ENCODE results near the gene EPGN.

EPGN gene, protein sequence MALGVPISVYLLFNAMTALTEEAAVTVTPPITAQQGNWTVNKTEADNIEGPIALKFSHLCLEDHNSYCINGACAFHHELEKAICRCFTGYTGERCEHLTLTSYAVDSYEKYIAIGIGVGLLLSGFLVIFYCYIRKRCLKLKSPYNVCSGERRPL

DNA sequence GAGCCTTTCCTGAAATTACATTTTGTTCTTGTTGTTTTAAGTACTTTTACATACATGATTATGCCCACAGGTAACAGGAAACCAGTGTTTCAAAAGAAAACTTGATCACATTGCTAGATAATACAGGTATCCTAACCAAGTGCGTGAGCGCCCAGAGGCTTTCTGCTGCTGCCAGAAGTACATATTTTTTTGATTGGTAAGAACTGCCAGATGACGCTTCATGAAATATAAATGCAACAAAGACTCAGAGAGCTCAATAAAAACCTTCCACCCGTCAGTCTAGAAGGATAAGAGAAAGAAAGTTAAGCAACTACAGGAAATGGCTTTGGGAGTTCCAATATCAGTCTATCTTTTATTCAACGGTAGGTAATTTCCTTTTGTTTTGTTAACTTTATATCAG lies at the start of gene EPGN:
TSS of gene EPGN (plus strand) at position 256 of the 400 bp plus-strand sequence. CDS start at position 320, 64 bp downstream.
- no peak for DNase-seq (ENCODE audit: extremely low spot score, insufficient read length, low read depth)
- no peak for FAIRE-seq

DNA sequence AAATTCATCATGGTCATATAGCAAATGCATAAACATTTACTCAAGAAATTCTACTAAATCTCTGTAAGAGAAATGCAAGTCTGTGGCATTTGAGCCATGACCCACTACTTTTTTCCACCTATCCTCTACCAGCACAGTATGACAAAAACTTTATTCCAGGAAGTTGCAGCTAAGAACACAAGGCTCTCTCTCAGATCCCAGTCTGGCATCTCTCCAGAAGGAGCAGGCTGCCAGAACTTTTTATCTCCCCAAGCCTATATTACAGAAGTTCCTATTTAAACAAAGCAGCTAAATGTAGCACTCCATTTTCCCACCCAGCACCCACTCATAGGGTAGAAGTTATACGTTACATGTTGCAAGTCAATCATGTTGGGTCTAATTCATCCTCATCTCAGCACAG lies 49.3 kb upstream of the EPGN start:
- FAIRE-seq: no peak
- DNase-seq (ENCODE audit: extremely low spot score, insufficient read length, low read depth): no peak

DNA sequence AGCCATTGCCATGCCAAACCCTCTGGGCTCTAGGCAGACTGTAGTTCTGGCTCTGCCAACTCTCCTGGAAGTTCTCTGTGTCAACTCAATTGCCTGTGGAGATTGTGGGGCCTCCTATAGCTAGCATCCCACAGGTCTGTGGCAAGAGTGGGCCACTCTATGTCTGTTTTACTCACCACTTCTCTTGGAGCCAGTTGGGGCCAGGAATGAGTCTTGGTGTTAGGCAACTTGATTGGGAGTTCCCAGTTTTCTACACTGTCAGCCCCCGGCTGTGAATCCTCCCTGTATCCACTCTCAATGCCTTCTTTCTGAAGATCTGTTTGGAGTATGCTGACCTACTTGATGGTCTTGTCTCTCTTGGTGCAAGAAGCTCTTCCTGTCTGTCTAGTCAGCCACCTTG lies 48.2 kb upstream of the EPGN start:
- no peak for DNase-seq (ENCODE audit: extremely low spot score, insufficient read length, low read depth)
- no peak for FAIRE-seq

DNA sequence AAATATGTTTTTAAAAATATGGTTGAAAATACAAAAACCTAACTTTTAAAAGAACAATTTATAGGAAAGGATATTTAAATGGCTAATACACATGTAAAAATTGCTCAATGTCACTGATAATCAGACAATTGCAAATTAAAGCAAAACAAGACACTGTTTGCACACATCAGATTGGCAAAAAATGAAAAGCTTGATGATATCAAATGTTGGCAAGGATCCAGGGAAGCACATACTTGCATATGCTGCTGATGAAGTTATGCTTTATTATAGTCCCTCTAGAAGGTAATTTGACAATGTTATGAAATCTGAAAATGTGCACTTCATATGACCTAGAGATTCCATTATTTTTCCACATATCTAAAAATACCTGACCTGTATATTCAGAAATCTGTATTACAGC lies 45.7 kb upstream of the EPGN start:
- FAIRE-seq (no peak), DNase-seq (ENCODE audit: extremely low spot score, insufficient read length, low read depth) (no peak)

DNA sequence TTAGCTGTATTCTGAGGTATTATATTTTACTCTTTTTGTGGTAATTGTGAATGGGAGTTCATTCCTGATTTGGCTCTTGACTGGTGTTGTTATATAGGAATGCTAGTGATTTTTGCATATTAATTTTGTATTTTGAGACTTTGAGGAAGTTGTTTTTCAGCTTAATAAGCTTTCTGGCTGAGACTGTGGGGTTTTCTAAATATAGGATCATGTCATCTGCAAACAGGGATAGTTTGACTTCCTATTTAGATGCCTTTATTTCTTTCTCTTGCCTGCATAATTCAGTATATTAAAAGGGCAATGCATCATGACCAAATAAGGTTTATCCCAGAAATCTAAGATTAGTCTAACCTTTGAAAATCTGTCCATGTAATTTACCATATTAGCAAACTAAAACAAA lies 44.7 kb upstream of the EPGN start:
- no peak for DNase-seq (ENCODE audit: extremely low spot score, insufficient read length, low read depth)
- no peak for FAIRE-seq

DNA sequence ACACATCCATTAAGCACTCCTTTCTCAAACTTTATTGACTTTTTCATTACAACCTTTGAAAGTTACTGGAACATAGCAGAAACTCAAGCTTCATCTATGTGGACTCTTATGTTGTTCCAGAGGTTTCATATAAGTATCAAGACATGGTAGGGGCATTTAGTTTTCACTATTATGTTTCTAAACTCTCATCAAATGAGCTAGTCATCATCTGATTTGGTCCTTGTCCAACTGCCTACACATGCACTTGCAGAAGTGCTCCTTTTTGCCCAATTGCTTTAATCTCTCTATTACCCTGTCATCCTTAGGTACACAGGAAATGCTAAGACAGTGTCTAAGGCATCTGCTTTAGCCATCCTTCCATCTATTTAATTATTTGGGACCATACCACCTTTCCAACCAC lies 42.2 kb upstream of the EPGN start:
- no peak for DNase-seq (ENCODE audit: extremely low spot score, insufficient read length, low read depth)
- FAIRE-seq: no peak

DNA sequence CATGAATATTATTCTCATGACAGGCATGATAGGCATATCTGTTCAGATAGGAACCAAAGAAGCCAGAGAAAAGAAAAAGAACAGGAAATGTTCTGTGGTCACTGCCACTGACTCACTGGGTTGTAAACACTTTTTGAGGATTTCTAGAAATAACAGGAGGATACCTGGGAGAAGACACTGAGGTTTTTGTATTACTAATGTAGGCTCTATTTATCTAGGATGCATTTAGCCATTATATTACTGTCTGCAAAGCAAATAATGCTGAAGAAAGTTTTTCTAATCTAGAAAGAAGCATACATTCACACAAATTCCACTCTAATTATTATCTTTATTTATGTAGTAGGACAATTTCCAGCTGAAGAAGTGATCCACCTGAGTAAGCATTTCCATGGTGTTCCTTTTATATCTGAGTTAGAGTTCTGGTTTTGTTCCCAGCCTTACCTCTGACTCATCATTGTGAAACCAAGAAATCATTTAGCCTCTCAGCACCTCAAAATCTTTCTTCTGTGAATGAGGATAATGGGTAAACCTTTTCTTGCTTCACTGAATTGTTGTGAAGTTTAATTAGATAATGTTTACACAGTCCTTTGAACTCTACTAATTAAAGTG lies 40.2 kb upstream of the EPGN start:
- DNase-seq (ENCODE audit: extremely low spot score, insufficient read length, low read depth) (no peak), FAIRE-seq (no peak)

DNA sequence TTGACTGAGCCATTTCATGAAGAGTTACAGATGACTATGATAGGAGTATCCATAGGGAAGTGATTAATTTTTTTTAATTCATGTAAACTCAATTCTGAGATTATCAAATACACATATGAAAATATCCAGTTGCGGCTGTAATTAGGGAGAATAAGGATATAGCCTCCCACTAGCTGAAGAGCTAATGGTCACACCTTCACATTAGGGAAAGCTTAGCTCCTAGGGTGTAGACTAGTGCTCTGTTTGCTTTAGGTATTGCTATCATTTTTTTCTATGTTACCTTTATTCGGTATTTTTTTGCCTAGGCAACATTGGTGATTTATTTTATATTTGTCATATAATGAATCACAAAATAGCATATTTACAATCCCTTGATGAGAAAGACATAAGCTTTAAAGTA lies 39.6 kb upstream of the EPGN start:
- FAIRE-seq (no peak), DNase-seq (ENCODE audit: extremely low spot score, insufficient read length, low read depth) (no peak)

DNA sequence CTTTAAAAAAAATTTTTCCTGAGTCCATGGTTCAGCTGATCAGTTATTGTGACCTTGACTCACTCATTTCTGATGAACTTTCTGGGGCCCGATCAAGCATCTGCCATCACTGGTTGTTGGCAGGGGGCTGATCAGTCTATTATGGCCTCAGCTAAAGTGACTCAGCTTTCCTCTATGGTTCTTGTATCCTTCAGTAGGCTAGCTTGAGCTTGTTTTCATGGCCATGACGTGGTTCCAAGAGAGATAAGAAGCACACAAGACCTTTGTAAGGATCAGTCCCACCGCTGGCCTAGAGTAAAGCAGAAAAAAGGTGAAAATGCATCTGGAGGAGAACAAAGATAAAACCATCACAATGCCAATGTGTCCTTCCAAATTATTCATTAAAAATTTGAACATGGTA lies 29.8 kb upstream of the EPGN start:
- DNase-seq (ENCODE audit: extremely low spot score, insufficient read length, low read depth) (no peak), FAIRE-seq (no peak)

DNA sequence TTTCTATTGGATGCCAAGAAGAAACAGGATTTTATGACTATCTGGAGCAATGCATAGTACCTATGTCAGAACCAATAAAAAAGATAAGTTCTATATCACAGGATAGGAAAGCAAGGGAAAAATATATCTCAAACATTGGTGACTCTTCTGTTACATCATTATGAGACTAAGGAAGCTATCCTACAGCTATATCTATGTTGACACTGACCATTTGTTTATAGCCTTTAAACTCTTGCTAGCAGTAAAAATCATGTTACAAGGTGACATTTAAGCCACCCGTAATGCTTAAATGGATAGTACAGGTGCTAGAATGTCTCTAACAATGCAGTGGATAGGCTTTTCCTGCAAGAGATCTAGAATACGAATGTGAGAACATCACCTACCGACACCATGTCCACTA lies 28.6 kb upstream of the EPGN start:
- FAIRE-seq (no peak), DNase-seq (ENCODE audit: extremely low spot score, insufficient read length, low read depth) (no peak)

DNA sequence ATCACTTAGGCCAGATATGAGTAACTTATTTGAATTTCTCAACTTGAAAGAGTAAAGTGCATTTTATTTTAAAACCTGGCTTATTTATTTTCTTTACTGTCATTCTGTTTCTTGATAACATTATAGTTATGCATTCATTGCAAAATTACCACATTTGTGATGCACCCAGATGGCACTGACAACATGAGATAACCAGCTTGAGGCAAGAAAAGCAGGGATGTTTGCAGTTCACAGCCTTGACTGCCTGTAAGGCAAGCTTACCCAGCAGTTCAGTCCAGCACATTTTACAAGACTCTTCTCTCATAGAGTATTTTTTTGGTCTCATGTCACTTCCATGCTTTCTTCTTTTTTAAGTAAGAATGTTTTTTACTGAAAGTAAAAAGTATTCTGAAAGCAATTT lies 25.3 kb upstream of the EPGN start:
- FAIRE-seq (no peak), DNase-seq (ENCODE audit: extremely low spot score, insufficient read length, low read depth) (no peak)

DNA sequence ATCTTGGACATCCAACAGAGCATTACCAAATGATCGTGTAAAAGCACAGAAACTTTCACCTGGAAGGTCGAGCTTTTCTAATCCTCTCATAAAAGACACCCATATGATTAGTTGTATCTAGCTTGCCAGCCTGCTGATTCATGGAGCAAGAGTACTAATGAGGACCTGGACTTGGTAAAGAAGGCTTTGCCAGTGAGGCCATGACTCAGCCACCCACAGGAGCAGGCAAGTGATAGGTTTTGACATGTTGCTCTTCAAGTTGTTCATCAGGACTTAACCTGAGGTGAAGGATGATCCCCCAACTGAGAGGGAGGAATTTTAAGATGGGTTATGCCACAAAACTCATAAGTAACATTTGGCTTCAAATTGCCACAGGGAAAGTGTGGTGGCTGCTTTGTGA lies 24.7 kb upstream of the EPGN start:
- DNase-seq (ENCODE audit: extremely low spot score, insufficient read length, low read depth): no peak
- FAIRE-seq: no peak

DNA sequence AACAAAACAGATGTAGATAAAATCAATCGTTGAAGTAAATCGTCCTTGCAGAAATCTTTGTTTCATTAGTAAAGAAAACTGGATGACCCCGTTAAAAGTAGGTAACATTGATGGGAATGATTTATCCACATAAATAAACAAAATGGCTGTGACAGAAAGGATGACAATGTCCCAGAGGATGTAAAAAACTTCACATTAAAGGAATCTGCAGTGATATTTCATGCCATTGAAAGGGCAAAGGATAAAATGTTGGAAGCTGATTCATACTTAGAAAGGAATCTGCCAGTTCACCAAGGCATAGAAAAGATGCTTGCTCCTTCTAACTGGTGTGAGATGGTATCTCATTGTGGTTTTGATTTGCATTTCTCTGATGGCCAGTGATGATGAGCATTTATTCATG lies 24.2 kb upstream of the EPGN start:
- FAIRE-seq (no peak), DNase-seq (ENCODE audit: extremely low spot score, insufficient read length, low read depth) (no peak)

DNA sequence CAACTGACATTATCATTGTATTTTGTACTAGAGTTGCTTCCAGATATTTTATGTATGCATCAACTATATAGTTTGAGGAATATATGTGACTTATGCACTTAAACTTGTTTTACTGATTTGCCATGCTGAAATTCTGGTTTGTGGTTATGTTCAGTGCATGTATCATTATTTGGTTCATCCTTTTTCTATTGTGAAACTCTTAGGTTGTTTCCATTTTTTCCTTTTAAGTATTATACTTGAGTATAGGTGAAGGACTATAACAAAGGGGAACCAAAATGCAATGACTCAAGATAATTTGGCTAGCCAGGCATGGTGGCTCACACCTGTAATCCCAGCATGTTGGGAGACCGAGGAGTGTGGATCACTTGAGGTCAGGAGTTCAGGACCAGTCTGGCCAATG lies 21.1 kb upstream of the EPGN start:
- no peak for FAIRE-seq

DNA sequence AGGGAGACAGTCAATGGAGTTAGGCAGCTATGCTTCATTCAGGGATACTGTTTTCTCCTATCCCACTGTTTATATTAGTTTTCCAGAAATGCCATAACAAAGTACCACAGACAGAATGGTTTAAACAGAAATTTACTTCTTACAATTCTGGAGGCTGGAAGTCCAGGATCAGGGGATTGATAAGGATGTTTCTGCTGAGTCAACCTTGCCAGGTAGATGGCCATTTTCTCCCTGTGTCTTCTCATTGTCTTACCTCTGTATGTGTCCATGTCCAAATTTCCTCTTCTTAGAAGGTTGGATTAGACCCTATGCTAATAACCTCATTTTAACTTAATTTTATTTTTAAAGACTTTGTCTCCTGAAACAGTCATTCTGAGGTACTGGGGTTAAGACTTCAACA lies 20.5 kb upstream of the EPGN start:
- no peak for DNase-seq (ENCODE audit: extremely low spot score, insufficient read length, low read depth)
- no peak for FAIRE-seq

More for the DNA sequence above, 21.1 kb upstream of the EPGN start:
- DNase-seq (ENCODE audit: extremely low spot score, insufficient read length, low read depth): no peak

DNA sequence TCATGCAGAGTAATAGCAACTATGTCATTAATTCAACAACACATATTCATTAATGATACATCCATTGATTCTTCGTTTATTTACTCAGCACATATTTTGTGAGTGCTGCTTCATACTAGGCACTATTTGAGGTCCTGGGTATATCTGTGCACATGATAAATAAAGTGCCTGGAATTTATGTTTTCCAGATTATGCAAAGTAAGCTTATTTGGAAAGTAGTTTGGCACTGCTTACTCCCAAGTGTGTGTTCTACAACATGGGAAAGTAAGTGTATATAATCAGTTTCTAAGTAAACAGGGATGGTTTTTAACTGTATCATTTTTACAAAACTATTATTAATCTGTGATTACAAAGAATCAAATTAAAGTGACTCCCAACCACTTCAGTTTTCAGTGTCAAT lies 16.8 kb upstream of the EPGN start:
- FAIRE-seq (no peak), DNase-seq (ENCODE audit: extremely low spot score, insufficient read length, low read depth) (no peak)

DNA sequence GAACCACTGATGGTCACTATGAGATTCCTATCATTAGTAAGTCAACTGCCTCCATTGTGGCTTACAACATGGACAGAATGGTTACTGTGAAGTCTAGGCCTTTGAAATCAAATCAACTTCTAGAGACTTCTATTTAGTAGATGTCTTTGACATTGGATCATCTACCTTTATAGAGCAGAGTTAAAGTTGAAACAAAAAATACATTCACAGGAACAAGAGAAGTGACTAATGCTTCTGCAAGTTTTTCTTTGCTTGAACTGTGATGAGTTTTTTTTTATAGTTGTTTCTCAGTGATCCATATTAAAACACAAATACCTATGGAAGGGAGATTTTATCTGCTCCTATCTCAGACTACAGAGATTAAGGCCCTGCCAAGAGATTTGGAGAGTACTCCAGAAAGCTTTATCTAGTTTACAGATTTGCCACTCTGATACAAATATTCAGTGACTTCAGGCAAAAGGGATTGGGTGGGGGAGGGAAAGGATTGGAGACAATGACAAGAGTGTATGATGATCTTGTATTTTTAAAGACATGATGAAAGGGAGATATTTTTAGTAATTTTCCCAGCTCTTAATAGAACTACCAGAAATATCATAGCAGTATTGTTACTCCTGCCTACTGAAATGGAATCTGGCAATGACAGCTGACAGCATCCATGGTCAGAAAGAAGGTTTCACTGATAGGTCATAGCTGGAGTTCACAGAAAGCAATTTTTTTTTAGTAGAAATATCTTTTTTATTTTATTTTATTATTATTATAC lies 16.0 kb upstream of the EPGN start:
- FAIRE-seq (no peak), DNase-seq (ENCODE audit: extremely low spot score, insufficient read length, low read depth) (no peak)

DNA sequence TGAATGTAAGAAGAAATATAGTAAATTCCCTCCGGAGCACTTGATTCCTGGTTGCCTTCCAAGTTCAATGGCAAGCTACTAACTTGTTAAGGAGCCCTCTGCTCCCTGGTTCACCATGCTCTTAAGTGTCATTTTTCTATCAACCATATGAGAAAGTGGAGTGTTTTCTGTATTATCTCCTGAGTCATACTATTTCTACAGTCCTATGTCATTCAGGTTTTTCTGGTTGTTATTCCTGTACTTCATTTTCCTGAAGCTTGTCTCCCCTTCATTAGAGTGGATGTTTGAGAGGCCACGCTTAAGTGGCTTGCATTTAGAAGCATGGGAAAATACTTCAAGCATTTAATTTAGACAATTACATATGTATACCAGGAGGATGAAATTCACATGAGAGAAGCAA lies 14.7 kb upstream of the EPGN start:
- FAIRE-seq (no peak), DNase-seq (ENCODE audit: extremely low spot score, insufficient read length, low read depth) (no peak)

DNA sequence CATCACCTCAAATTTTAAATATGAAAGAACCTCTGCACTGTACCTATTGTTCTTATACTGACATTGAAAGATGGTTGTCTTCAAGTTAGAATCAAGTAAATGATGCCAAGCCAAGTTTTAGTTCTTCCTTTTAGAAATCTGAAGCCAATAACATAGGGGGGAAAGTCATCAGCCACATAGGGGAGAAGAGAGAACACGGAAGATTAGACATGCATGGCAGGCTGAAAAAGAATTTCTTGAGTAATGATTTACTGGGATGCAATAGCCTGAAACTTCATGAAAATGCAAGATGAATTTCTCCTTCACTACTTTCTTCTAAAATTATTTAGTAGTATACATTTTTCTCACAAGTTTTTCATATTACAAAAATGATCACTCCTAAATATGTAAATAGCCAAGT lies 13.6 kb upstream of the EPGN start:
- no peak for FAIRE-seq
- DNase-seq (ENCODE audit: extremely low spot score, insufficient read length, low read depth): no peak

DNA sequence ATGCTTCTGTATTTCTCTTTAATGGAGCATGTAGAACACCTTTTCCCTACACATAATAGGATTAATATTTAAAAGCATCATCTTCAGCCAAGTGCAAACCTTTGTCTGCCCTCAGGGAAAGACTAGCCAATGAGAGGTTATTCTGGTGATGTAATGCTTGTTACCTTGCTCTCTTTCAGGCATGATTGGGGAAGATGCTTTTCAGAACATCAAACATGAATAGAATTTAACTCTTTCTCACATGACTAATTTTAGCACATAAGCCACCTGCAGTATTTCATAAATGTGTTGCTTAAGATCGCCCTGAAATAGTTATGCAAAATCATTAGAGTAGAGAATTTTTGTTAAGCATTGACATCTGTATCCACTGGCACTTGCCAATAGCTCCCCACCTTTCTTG lies 10.7 kb upstream of the EPGN start:
- no peak for FAIRE-seq
- no peak for DNase-seq (ENCODE audit: extremely low spot score, insufficient read length, low read depth)

DNA sequence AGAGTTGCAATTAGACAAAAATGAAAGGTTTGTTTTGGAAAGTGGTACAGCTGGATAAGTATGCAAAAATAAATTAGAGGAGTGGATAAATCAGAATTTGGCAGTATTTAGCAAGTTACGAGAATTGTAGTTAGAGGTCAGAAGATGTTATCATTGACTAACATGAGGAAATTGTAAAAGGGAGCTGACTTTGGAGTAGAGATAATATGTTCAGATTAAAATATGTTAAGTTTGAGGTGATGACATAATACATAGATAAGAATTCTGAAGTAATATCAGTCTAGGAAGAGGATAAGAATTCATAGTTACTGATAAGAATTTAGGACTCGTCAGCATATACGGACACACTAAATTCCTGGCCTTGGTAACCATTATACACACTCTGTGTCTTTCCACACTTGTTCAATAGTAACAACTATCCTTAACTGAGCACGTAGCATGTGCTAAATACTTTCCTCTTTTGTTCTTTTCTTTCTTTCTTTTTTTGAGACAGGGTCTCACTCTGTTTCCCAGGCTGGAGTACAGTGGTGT lies 4.1 kb upstream of the EPGN start:
- DNase-seq (ENCODE audit: extremely low spot score, insufficient read length, low read depth) (no peak), FAIRE-seq (no peak)

DNA sequence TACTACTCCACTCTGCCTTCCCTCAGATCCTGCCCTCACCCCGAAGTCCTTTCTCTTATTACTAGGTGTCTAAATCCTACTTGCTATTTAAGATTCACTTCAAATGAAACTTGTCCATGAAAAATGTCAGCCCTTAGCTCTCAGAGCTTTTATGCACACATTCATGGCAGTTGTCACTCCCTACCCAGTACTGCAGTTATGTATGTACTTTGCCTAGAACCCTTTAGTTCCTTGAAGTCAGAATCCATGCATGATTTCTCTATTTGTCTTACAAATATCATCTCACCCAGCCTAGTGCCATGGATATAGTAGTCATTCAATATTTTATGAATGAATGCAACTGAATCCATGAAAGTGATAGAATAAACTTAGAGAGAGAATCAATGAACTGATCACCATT lies 3.3 kb upstream of the EPGN start:
- DNase-seq (ENCODE audit: extremely low spot score, insufficient read length, low read depth): no peak
- FAIRE-seq: no peak

All from GM18507 (cell line).